DOHH2 (cell line): ENCODE results near the gene TM4SF4.

Experiments
- EZH2phosphoT487 ChIP-seq: fragments of 200-600 bp; sonication (generic); IDR thresholded peaks from 2 replicates; pipeline ENCODE4 v1.6.1; 2017; ENCODE audit warnings: borderline replicate concordance, mild to moderate bottlenecking, antibody characterized with exemption, low read length, moderate library complexity, mixed read lengths
- TF ChIP-seq, protein P1 (sequence below): fragments of 200-600 bp; sonication (generic); IDR thresholded peaks from one replicate; pipeline ENCODE4 v1.5.1; 2014; ENCODE audit warnings: antibody characterized with exemption, mild to moderate bottlenecking, low read depth, low read length; ENCODE audit not compliant: poor library complexity, severe bottlenecking

DNA sequence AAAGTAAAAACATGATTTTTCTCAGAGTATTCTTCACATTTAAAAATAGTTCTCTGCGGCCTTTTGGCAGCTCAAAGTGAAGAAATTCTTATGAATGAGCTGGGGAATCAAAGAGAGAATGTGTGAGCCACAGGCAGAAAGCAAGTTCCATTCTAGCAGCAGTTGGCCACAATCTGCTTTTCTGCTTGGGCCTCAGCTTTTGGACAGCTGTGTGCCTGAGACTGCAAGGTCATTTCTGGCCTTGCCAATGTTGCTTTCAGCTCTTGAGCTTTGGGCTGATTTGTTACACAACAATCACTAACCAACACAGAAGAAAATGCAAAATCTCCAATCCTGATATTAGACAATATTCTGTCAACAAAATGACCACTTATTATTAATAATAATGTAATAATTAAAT lies 14.4 kb upstream of the TM4SF4 start:
- TF ChIP-seq, protein P1, sequence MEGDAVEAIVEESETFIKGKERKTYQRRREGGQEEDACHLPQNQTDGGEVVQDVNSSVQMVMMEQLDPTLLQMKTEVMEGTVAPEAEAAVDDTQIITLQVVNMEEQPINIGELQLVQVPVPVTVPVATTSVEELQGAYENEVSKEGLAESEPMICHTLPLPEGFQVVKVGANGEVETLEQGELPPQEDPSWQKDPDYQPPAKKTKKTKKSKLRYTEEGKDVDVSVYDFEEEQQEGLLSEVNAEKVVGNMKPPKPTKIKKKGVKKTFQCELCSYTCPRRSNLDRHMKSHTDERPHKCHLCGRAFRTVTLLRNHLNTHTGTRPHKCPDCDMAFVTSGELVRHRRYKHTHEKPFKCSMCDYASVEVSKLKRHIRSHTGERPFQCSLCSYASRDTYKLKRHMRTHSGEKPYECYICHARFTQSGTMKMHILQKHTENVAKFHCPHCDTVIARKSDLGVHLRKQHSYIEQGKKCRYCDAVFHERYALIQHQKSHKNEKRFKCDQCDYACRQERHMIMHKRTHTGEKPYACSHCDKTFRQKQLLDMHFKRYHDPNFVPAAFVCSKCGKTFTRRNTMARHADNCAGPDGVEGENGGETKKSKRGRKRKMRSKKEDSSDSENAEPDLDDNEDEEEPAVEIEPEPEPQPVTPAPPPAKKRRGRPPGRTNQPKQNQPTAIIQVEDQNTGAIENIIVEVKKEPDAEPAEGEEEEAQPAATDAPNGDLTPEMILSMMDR = no peak
- TF ChIP-seq EZH2phosphoT487 = no peak
